H1 (cell line): Measurements from ENCODE around the gene TAL2. TPM values are rescaled to one million over a fixed set of nuclear protein-coding genes. Genes with fewer than 3 reads are reported as not detected.

Experiments used
- CTCF ChIA-PET: fragments of 300-600 bp; sonication (Branson Sonifier 250); formaldehyde crosslinking; loops from one replicate; lab custom pipeline; 2021; ENCODE audit not compliant: partially characterized antibody; lab: Charles Lee
- POLR2A ChIA-PET: fragments of 300-600 bp; sonication (Branson Sonifier 250); formaldehyde crosslinking; loops from one replicate; lab custom pipeline; 2021; ENCODE audit warnings: inconsistent platforms; ENCODE audit not compliant: partially characterized antibody; lab: Charles Lee
- DNase-seq, 2 experiments: peaks; one replicate each; pipeline versions ENCODE4 v3.0.0 to v3.0.0-alpha.2; 2010 to 2022; ENCODE audit warnings: low spot score in 2 of 2, low read depth in 1 of 2, mixed read lengths in 1 of 2
- FAIRE-seq: peaks from 2 replicates; lab custom pipeline; 2011; peaks lifted over from hg19 to GRCh38; lab: Jason Lieb, UNC
- H2AFZ ChIP-seq: 2 replicates; pipeline ENCODE4 v1.8.1; 2012; ENCODE audit warnings: low read length, inconsistent platforms
- H2AK5ac ChIP-seq: 2 replicates; pipeline ENCODE4 v1.6.1; 2013; ENCODE audit warnings: low read depth, low read length
- H2BK120ac ChIP-seq: replicated peaks from 2 replicates; pipeline ENCODE3; 2013; ENCODE audit warnings: low read depth, low read length, inconsistent platforms
- H2BK12ac ChIP-seq: 2 replicates; pipeline ENCODE4 v1.6.1; 2013; ENCODE audit warnings: low read depth, low read length
- H2BK15ac ChIP-seq: 2 replicates; pipeline ENCODE4 v1.6.1; 2013; ENCODE audit warnings: low read length
- H2BK20ac ChIP-seq: 2 replicates; pipeline ENCODE4 v1.6.1; 2013; ENCODE audit warnings: low read length
- H2BK5ac ChIP-seq: 2 replicates; pipeline ENCODE4 v1.6.1; 2013; ENCODE audit warnings: low read depth, low read length
- H3K14ac ChIP-seq: 2 replicates; pipeline ENCODE4 v1.6.1; 2013; ENCODE audit warnings: inconsistent platforms; ENCODE audit not compliant: insufficient read length
- H3K18ac ChIP-seq: 2 replicates; pipeline ENCODE4 v1.6.1; 2013; ENCODE audit warnings: low read length; ENCODE audit errors: extremely low read depth
- H3K23ac ChIP-seq: 2 replicates; pipeline ENCODE4 v1.6.1; 2013; ENCODE audit warnings: inconsistent platforms; ENCODE audit not compliant: insufficient read length
- H3K23me2 ChIP-seq: 2 replicates; pipeline ENCODE4 v1.6.1; 2013; ENCODE audit warnings: low read depth, low read length
- H3K27ac ChIP-seq: 2 replicates; pipeline ENCODE4 v1.6.1; 2011; ENCODE audit warnings: low read depth, low read length, inconsistent platforms
- H3K27me3 ChIP-seq, 4 experiments: replicated peaks in 1 of 4; 1 replicate in 1 of 4; 2 replicates in 3 of 4; pipeline versions ENCODE4 v1.6.1 to v1.8.1; 2011 to 2013; ENCODE audit warnings: low read length in 3 of 4, mild to moderate bottlenecking in 3 of 4, inconsistent platforms in 2 of 4, mixed read lengths in 2 of 4, moderate library complexity in 1 of 4; ENCODE audit not compliant: control insufficient read depth in 3 of 4, insufficient read depth in 3 of 4; ENCODE audit errors: extremely low read depth in 1 of 4
- H3K36me3 ChIP-seq, 4 experiments: 2 replicates each; pipeline versions ENCODE4 v1.6.1 to v1.8.1; 2011 to 2013; ENCODE audit warnings: mild to moderate bottlenecking in 4 of 4, low read length in 3 of 4, moderate library complexity in 2 of 4, control low read depth in 1 of 4, inconsistent platforms in 1 of 4; ENCODE audit not compliant: insufficient read depth in 4 of 4, control insufficient read depth in 2 of 4
- H3K4ac ChIP-seq: replicated peaks from 2 replicates; pipeline ENCODE3; 2013; ENCODE audit warnings: low read length, low read depth, mixed read lengths, inconsistent platforms; ENCODE audit not compliant: insufficient read length
- H3K4me1 ChIP-seq, 4 experiments: replicated peaks in 1 of 4; 1 replicate in 1 of 4; 2 replicates in 3 of 4; pipeline versions ENCODE4 v1.6.1 to v1.8.1; 2011 to 2013; ENCODE audit warnings: low read length in 3 of 4, inconsistent platforms in 2 of 4, mixed read lengths in 1 of 4; ENCODE audit not compliant: insufficient read depth in 4 of 4, control insufficient read depth in 3 of 4
- H3K4me2 ChIP-seq, 2 experiments: 2 replicates each; pipeline versions ENCODE4 v1.6.1 to v1.8.1; 2011 to 2013; ENCODE audit warnings: low read depth in 2 of 2, low read length in 2 of 2, control low read depth in 1 of 2, inconsistent platforms in 1 of 2, mild to moderate bottlenecking in 1 of 2; ENCODE audit not compliant: insufficient read depth in 1 of 2
- H3K4me3 ChIP-seq, 4 experiments: fragments of 200-600, 300-600 bp in 1 of 4; sonication (generic), shearing (Covaris generic), sonication (Bioruptor Twin) in 1 of 4; 2 replicates each; pipeline versions ENCODE4 v1.5.1 to v1.8.1; 2011 to 2016; ENCODE audit warnings: low read length in 4 of 4, low read depth in 3 of 4, control low read depth in 2 of 4, inconsistent platforms in 2 of 4, mild to moderate bottlenecking in 2 of 4, mixed read lengths in 1 of 4, moderate library complexity in 1 of 4; ENCODE audit not compliant: insufficient read depth in 2 of 4; ENCODE audit errors: extremely low read depth in 1 of 4
- H3K56ac ChIP-seq: replicated peaks from 2 replicates; pipeline ENCODE3; 2013; ENCODE audit warnings: low read depth, mild to moderate bottlenecking, mixed read lengths, low read length, inconsistent platforms; ENCODE audit not compliant: insufficient read length
- H3K79me1 ChIP-seq: 2 replicates; pipeline ENCODE4 v1.6.1; 2013; ENCODE audit warnings: low read depth, low read length, control low read depth
- H3K79me2 ChIP-seq, 2 experiments: 2 replicates each; pipeline versions ENCODE4 v1.6.1 to v1.8.1; 2012 to 2013; ENCODE audit warnings: low read length in 2 of 2, mild to moderate bottlenecking in 2 of 2, inconsistent platforms in 1 of 2; ENCODE audit not compliant: insufficient read depth in 2 of 2, control insufficient read depth in 1 of 2
- H3K9ac ChIP-seq, 4 experiments: replicated peaks in 1 of 4; 1 replicate in 1 of 4; 2 replicates in 3 of 4; pipeline versions ENCODE4 v1.6.1 to v1.8.1; 2011 to 2013; ENCODE audit warnings: low read depth in 3 of 4, low read length in 3 of 4, control low read depth in 2 of 4, mild to moderate bottlenecking in 2 of 4, moderate library complexity in 2 of 4, inconsistent platforms in 1 of 4; ENCODE audit errors: extremely low read depth in 1 of 4
- H3K9me3 ChIP-seq, 2 experiments: 2 replicates each; pipeline versions ENCODE4 v1.6.1 to v1.8.1; 2012 to 2013; ENCODE audit warnings: mild to moderate bottlenecking in 2 of 2, moderate library complexity in 2 of 2, control low read depth in 1 of 2, inconsistent platforms in 1 of 2, low read depth in 1 of 2, low read length in 1 of 2, mixed read lengths in 1 of 2; ENCODE audit not compliant: insufficient read depth in 2 of 2
- H4K20me1 ChIP-seq, 2 experiments: replicated peaks in 1 of 2; 2 replicates each; pipeline versions ENCODE3 to v1.8.1; 2011 to 2013; ENCODE audit warnings: inconsistent platforms in 2 of 2, low read length in 2 of 2, mild to moderate bottlenecking in 1 of 2; ENCODE audit not compliant: insufficient read depth in 2 of 2, control insufficient read depth in 1 of 2
- H4K5ac ChIP-seq: 2 replicates; pipeline ENCODE4 v1.6.1; 2013; ENCODE audit warnings: low read length, low read depth, mixed read lengths, inconsistent platforms; ENCODE audit not compliant: insufficient read length
- H4K8ac ChIP-seq: 2 replicates; pipeline ENCODE4 v1.8.0; 2013; ENCODE audit warnings: mild to moderate bottlenecking, moderate library complexity, low read length, inconsistent platforms; ENCODE audit not compliant: insufficient read depth; ENCODE audit errors: extremely low read depth
- H4K91ac ChIP-seq: replicated peaks from 2 replicates; pipeline ENCODE3; 2013; ENCODE audit warnings: low read length, mixed read lengths, inconsistent platforms; ENCODE audit not compliant: insufficient read length
- CHD2 ChIP-seq: IDR thresholded peaks from 2 replicates; pipeline ENCODE4 v1.6.1; 2012; ENCODE audit warnings: low read length, improper control_type of control experiment
- JUND ChIP-seq: IDR thresholded peaks from 2 replicates; pipeline ENCODE4 v1.6.1; 2011; ENCODE audit warnings: mild to moderate bottlenecking, improper control_type of control experiment, low read length
- TEAD4 ChIP-seq: IDR thresholded peaks from 2 replicates; pipeline ENCODE4 v1.6.1; 2012; ENCODE audit warnings: low read depth, low read length, inconsistent platforms, mixed read lengths
- WGBS, 2 experiments: shearing (Covaris generic) in 1 of 2; methylation state at CpG; one replicate each; pipeline versions ENCODE4 v1.1.6 to v1.1.7; 2013 to 2015; ENCODE audit warnings: low lambda C conversion rate in 2 of 2, mixed read lengths in 2 of 2, inconsistent platforms in 1 of 2, low coverage in 1 of 2, missing lambda C conversion rate in 1 of 2; ENCODE audit not compliant: insufficient replicate concordance in 2 of 2, insufficient coverage in 1 of 2, insufficient read length in 1 of 2; ENCODE audit errors: extremely low coverage in 1 of 2, missing lambda C conversion rate in 1 of 2; 5-methylcytosine and 5-hydroxymethylcytosine counted together
- polyA plus RNA-seq, 7 experiments: library from polyadenylated mRNA; depleted of rRNA in 3 of 7; stranded (reverse) in 5 of 7; unstranded in 2 of 7; fragments of >200 nt in 5 of 7; fragments of 200-250 nt in 2 of 7; gene quantifications; 1 replicate in 5 of 7; 2 replicates in 1 of 7; 4 replicates in 1 of 7; pipeline versions ENCODE4 v1.2.1 to v1.2.3, GENCODE V29; 2011 to 2013; ENCODE audit warnings: missing spikeins in 2 of 7, mixed read lengths in 2 of 7
- total RNA-seq: library from RNA; stranded (reverse); fragmentation: NEBNext Ultra II Directional; extraction: Animal tissue kit (Norgen Biotek cat#: 25700); gene quantifications from 2 replicates; pipeline ENCODE4 v1.2.1, GENCODE V29; 2021

Gene TAL2
- total and polyA plus RNA-seq, 2 of the 8 experiments (the other 6 are each of a cell fraction or from before 2014, with no cell fraction given), result 0.65 to 0.82 TPM

GRCh38 chr9:105667867-105668266 lies 5.6 kb downstream of the TAL2 start:
- no peak overlapping the region for H4K91ac ChIP-seq
- H2BK15ac ChIP-seq, result no peak overlapping the region
- H2AK5ac ChIP-seq, result no peak overlapping the region
- no peak overlapping the region for H3K14ac ChIP-seq
- H2AFZ ChIP-seq, result no peak overlapping the region
- no peak overlapping the region for H4K8ac ChIP-seq
- no peak for FAIRE-seq
- no peak for DNase-seq
- POLR2A ChIA-PET, result no interaction called here
- no peaks in the 10 kb centered on the region for H3K27me3 ChIP-seq
- no peak overlapping the region for H2BK20ac ChIP-seq
- no peak overlapping the region for H4K5ac ChIP-seq
- H3K9me3 ChIP-seq, result no peaks in the 10 kb centered on the region
- no peak overlapping the region for H3K23ac ChIP-seq
- no peak overlapping the region for H3K4me2 ChIP-seq
- CTCF ChIA-PET, result interaction anchor here (1.9 to 2.3 kb wide), 2 partner anchors 30 to 85 kb away, joined by 4 to 6 read pairs; no protein-coding TSS in a partner anchor
- no peaks in the 10 kb centered on the region for H3K23me2 ChIP-seq
- no peak overlapping the region for H3K56ac ChIP-seq
- H4K20me1 ChIP-seq, result no peaks in the 10 kb centered on the region
- H3K4me1 ChIP-seq, result no peaks in the 10 kb centered on the region
- no peak overlapping the region for H3K9ac ChIP-seq
- no peak overlapping the region for H2BK12ac ChIP-seq
- H3K18ac ChIP-seq, result no peak overlapping the region
- no peaks in the 10 kb centered on the region for H3K79me2 ChIP-seq
- 92% methylated on average over 4 of the region's 4 CpGs; no CpG with 5 or more reads in 1 of the 2 experiments for WGBS, 2 experiments
- H2BK120ac ChIP-seq, result no peak overlapping the region
- H2BK5ac ChIP-seq, result no peak overlapping the region
- no peak overlapping the region for H3K4me3 ChIP-seq
- H3K27ac ChIP-seq, result no peak overlapping the region
- no peaks in the 10 kb centered on the region for H3K79me1 ChIP-seq
- no peaks in the 10 kb centered on the region for H3K36me3 ChIP-seq
- H3K4ac ChIP-seq, result no peak overlapping the region
- TF ChIP-seq TEAD4 (no peak), JUND (no peak), CHD2 (no peak)
